ENCODE results near the gene C3orf38.

C3orf38 gene

GRCh38 chr3:88141458-88142083 lies 8.2 kb upstream of the C3orf38 start:
- peaks cover 32% of the 10 kb centered on the region for H3K36me3 Mint-ChIP-seq (ENCODE audit: low read depth)
- no peak overlapping the region for H3K27ac Mint-ChIP-seq
- no peaks in the 10 kb centered on the region for H3K9me3 Mint-ChIP-seq
- no peak overlapping the region for H3K4me3 Mint-ChIP-seq
- H3K27me3 Mint-ChIP-seq (ENCODE audit: low read depth) = no peaks in the 10 kb centered on the region
- no peak for DNase-seq (ENCODE audit: low spot score)
- peaks cover 8% of the 10 kb centered on the region for H3K4me1 Mint-ChIP-seq (ENCODE audit: low read depth)

GRCh38 chr3:88142094-88142624 lies 7.6 kb upstream of the C3orf38 start:
- no peaks in the 10 kb centered on the region for H3K27me3 Mint-ChIP-seq (ENCODE audit: low read depth)
- no peak overlapping the region for H3K27ac Mint-ChIP-seq
- peaks cover 30% of the 10 kb centered on the region for H3K36me3 Mint-ChIP-seq (ENCODE audit: low read depth)
- no peak overlapping the region for H3K4me3 Mint-ChIP-seq
- no peak for DNase-seq (ENCODE audit: low spot score)
- no peaks in the 10 kb centered on the region for H3K9me3 Mint-ChIP-seq
- H3K4me1 Mint-ChIP-seq (ENCODE audit: low read depth) = peaks cover 10% of the 10 kb centered on the region

- H3K4me3 Mint-ChIP-seq = no peak overlapping the region
- peaks cover 25% of the 10 kb centered on the region for H3K4me1 Mint-ChIP-seq (ENCODE audit: low read depth)
- peaks cover 16% of the 10 kb centered on the region for H3K36me3 Mint-ChIP-seq (ENCODE audit: low read depth)
These were observed 2.5 kb upstream of the C3orf38 start for GRCh38 chr3:88147261-88147660.

DNA sequence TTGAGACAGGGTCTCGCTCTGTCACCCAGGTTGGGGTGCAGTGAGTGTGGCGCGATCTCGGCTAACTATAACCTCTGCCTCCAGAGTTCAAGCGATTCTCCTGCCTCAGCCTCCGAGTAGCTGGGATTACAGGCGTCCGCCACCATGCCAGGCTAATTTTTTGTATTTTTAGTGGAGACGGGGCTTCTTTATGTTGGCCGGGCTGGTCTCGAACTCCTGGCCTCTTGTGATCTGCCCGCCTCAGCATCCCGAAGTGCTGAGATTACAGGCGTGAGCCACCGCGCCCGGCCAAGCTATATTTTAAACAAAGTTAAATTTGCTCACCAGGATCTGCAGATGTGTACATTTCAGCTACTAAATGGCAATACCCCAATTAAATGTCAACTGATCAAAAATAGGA lies 1.1 kb upstream of the C3orf38 start:
- peaks cover 13% of the 10 kb centered on the region for H3K36me3 Mint-ChIP-seq (ENCODE audit: low read depth)
- H3K4me3 Mint-ChIP-seq = peak overlapping the region; percentile 98
- peaks cover 33% of the 10 kb centered on the region for H3K4me1 Mint-ChIP-seq (ENCODE audit: low read depth)
- H3K9me3 Mint-ChIP-seq = no peaks in the 10 kb centered on the region
- DNase-seq (ENCODE audit: low spot score) = no peak
- peak overlapping the region; percentile 98 for H3K27ac Mint-ChIP-seq
- no peaks in the 10 kb centered on the region for H3K27me3 Mint-ChIP-seq (ENCODE audit: low read depth)

More at GRCh38 chr3:88147261-88147660, 2.5 kb upstream of the C3orf38 start:
- DNase-seq (ENCODE audit: low spot score) = no peak
- H3K27ac Mint-ChIP-seq = no peak overlapping the region
- no peaks in the 10 kb centered on the region for H3K27me3 Mint-ChIP-seq (ENCODE audit: low read depth)
- H3K9me3 Mint-ChIP-seq = no peaks in the 10 kb centered on the region

DNA sequence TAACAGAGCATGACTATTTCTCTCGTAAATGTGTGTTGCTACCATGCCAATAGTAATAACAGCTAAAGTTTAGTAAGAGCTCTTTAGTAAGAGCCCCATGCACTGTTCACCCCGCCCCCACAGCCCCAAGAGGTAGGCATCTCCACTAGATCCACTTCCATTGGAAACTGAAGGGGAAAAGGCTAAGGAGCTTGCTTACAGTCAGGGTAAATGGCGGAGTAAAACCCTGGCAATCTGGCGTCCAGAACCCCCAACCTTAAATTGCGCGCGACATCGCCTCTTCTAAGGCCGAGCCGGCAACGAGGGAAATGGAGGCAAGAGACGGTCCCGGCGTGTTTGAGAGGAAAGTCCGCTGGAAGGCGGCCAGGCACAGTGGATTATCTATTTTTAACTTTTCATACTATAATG lies 654 bp upstream of the C3orf38 start:
- Mint-ChIP-seq H3K27ac (peak overlapping the region; percentile 98), H3K4me3 (peak overlapping the region; percentile 98), H3K9me3 (no peaks in the 10 kb centered on the region), H3K36me3 (ENCODE audit: low read depth) (peaks cover 13% of the 10 kb centered on the region), H3K4me1 (ENCODE audit: low read depth) (peaks cover 33% of the 10 kb centered on the region), H3K27me3 (ENCODE audit: low read depth) (no peaks in the 10 kb centered on the region)
- no peak for DNase-seq (ENCODE audit: low spot score)

DNA sequence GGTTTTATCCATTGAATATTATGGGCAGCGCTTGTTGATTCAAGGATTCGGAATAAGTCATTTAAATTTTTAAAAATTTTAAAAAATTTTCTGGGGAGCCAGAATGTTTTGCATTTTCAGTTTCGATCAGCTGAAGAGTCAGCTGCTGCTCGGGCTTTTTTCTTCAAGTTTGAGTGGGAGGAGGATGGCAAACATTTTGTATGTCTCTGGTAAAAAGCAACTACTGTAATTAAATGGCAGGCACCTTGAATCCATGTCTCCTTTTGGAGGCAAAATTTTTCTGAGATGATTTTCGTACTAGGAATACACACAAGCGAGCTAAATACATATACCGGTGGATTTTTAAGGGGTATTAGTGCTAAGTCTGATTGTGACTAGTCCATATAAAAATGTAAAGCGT lies 612 bp downstream of the C3orf38 start:
- Mint-ChIP-seq H3K4me3 (peak overlapping the region; percentile 98), H3K36me3 (ENCODE audit: low read depth) (peaks cover 14% of the 10 kb centered on the region), H3K4me1 (ENCODE audit: low read depth) (peaks cover 33% of the 10 kb centered on the region), H3K27ac (peak overlapping the region; percentile 99), H3K27me3 (ENCODE audit: low read depth) (no peaks in the 10 kb centered on the region), H3K9me3 (no peaks in the 10 kb centered on the region)
- peak; percentile 19 for DNase-seq (ENCODE audit: low spot score)

GRCh38 chr3:88150806-88151205 lies 1.0 kb downstream of the C3orf38 start:
- Mint-ChIP-seq H3K27ac (peak overlapping the region; percentile 99), H3K4me3 (peak overlapping the region; percentile 98), H3K9me3 (no peaks in the 10 kb centered on the region), H3K4me1 (ENCODE audit: low read depth) (peaks cover 33% of the 10 kb centered on the region), H3K36me3 (ENCODE audit: low read depth) (peaks cover 17% of the 10 kb centered on the region), H3K27me3 (ENCODE audit: low read depth) (no peaks in the 10 kb centered on the region)
- DNase-seq (ENCODE audit: low spot score) = no peak

- Mint-ChIP-seq H3K36me3 (ENCODE audit: low read depth) (peaks cover 23% of the 10 kb centered on the region), H3K4me1 (ENCODE audit: low read depth) (peaks cover 35% of the 10 kb centered on the region), H3K27me3 (ENCODE audit: low read depth) (no peaks in the 10 kb centered on the region), H3K9me3 (no peaks in the 10 kb centered on the region), H3K4me3 (peak overlapping the region; percentile 98), H3K27ac (peak overlapping the region; percentile 27)
- DNase-seq (ENCODE audit: low spot score) = no peak
These were observed 1.6 kb downstream of the C3orf38 start for GRCh38 chr3:88151358-88151757.

- Mint-ChIP-seq H3K27ac (no peak overlapping the region), H3K9me3 (no peaks in the 10 kb centered on the region), H3K4me1 (ENCODE audit: low read depth) (peaks cover 40% of the 10 kb centered on the region), H3K4me3 (peak overlapping the region; percentile 32), H3K36me3 (ENCODE audit: low read depth) (peaks cover 33% of the 10 kb centered on the region), H3K27me3 (ENCODE audit: low read depth) (no peaks in the 10 kb centered on the region)
- no peak for DNase-seq (ENCODE audit: low spot score)
These were observed 3.1 kb downstream of the C3orf38 start for GRCh38 chr3:88152841-88153240.

DNA sequence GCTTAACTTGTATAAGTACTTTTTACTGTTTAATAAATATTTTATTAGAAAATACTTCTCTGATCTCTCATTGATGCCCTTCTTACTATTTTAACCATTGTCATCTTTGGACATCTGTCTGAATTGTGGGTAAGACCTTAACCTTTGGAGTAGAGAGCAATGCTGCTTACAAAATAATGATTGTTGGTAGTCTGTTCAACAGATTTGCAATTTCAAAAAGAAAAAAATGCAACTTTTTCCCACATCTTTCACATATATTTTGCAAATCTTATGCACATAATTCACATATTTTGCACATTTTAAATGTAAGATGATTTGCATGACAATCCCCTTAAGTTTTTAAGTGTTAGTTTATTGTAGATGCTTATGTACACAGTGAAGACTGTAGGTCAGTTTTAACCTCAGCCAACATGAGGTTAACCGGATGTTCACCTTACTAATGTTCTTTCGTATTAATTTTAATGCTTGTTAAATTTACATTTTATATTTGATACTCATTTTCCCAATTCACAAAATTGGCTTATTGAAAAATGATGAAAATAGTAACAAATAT lies 16.7 kb downstream of the C3orf38 start:
- Mint-ChIP-seq H3K4me3 (no peak overlapping the region), H3K36me3 (ENCODE audit: low read depth) (peaks cover 30% of the 10 kb centered on the region), H3K27ac (no peak overlapping the region), H3K9me3 (no peaks in the 10 kb centered on the region), H3K4me1 (ENCODE audit: low read depth) (peaks cover 6% of the 10 kb centered on the region), H3K27me3 (ENCODE audit: low read depth) (no peaks in the 10 kb centered on the region)
- no peak for DNase-seq (ENCODE audit: low spot score)

GRCh38 chr3:88167173-88167572 lies 17.4 kb downstream of the C3orf38 start:
- Mint-ChIP-seq H3K9me3 (no peaks in the 10 kb centered on the region), H3K27me3 (ENCODE audit: low read depth) (no peaks in the 10 kb centered on the region), H3K27ac (no peak overlapping the region), H3K36me3 (ENCODE audit: low read depth) (peaks cover 26% of the 10 kb centered on the region), H3K4me3 (no peak overlapping the region), H3K4me1 (ENCODE audit: low read depth) (peaks cover 4% of the 10 kb centered on the region)
- no peak for DNase-seq (ENCODE audit: low spot score)

GRCh38 chr3:88167704-88168103 lies 17.9 kb downstream of the C3orf38 start:
- H3K27ac Mint-ChIP-seq = no peak overlapping the region
- H3K4me3 Mint-ChIP-seq = no peak overlapping the region
- no peaks in the 10 kb centered on the region for H3K27me3 Mint-ChIP-seq (ENCODE audit: low read depth)
- peaks cover 2% of the 10 kb centered on the region for H3K4me1 Mint-ChIP-seq (ENCODE audit: low read depth)
- H3K36me3 Mint-ChIP-seq (ENCODE audit: low read depth) = peaks cover 22% of the 10 kb centered on the region
- H3K9me3 Mint-ChIP-seq = no peaks in the 10 kb centered on the region
- no peak for DNase-seq (ENCODE audit: low spot score)

DNA sequence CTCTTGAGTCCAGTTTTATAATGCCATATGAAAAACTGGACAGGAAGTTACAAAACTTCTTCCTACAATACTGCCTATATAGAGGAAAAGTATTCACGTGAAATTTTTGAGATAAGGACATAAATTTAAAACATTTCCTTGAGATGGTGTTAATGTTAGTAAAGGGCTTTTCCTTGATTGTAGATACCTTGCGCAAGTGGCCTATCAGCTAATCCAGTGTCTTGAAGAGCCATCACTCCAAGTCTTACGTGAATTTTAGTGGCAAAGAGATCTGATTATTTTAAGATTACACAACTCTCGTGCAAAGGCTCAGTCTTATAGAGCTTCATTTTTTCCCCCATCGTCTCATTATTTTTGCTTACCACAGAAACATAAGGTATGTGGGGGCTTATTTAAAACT lies 18.4 kb downstream of the C3orf38 start:
- H3K27me3 Mint-ChIP-seq (ENCODE audit: low read depth) = no peaks in the 10 kb centered on the region
- H3K27ac Mint-ChIP-seq = no peak overlapping the region
- H3K36me3 Mint-ChIP-seq (ENCODE audit: low read depth) = peaks cover 18% of the 10 kb centered on the region
- peaks cover 2% of the 10 kb centered on the region for H3K4me1 Mint-ChIP-seq (ENCODE audit: low read depth)
- H3K4me3 Mint-ChIP-seq = no peak overlapping the region
- H3K9me3 Mint-ChIP-seq = no peaks in the 10 kb centered on the region
- no peak for DNase-seq (ENCODE audit: low spot score)

GRCh38 chr3:88180398-88180999 lies 30.7 kb downstream of the C3orf38 start:
- Mint-ChIP-seq H3K4me1 (ENCODE audit: low read depth) (peaks cover 3% of the 10 kb centered on the region), H3K27me3 (ENCODE audit: low read depth) (peaks cover 5% of the 10 kb centered on the region), H3K9me3 (no peaks in the 10 kb centered on the region), H3K27ac (no peak overlapping the region), H3K36me3 (ENCODE audit: low read depth) (no peaks in the 10 kb centered on the region), H3K4me3 (no peak overlapping the region)
- no peak for DNase-seq (ENCODE audit: low spot score)

Data from T-helper 2 cell treated with Interferon-gamma antibody and Interleukin-4, amounts not matched to agents 5 μg/mL and 100 μg/mL, for 36 hours (primary cell).